ENCODE data around the gene SNU13. TPM values are rescaled to one million over a fixed set of nuclear protein-coding genes. Genes with fewer than 3 reads are reported as not detected.
A peak's percentile ranks its signal among the peaks of the same experiment; 100 is the strongest.
"Not testable (repeated sequence)": the region's sequence is repeated elsewhere in the genome, so short reads cannot be mapped to it uniquely, and the experiment has no call there.

SNU13 gene
- total RNA-seq (100 to 1,000 TPM; 108 to 145 (median 122) TPM), total RNA-seq (76.0 to 223 (median 95.9) reads per million in 29 experiments)
- 132 TPM for total RNA-seq (2013)

DNA sequence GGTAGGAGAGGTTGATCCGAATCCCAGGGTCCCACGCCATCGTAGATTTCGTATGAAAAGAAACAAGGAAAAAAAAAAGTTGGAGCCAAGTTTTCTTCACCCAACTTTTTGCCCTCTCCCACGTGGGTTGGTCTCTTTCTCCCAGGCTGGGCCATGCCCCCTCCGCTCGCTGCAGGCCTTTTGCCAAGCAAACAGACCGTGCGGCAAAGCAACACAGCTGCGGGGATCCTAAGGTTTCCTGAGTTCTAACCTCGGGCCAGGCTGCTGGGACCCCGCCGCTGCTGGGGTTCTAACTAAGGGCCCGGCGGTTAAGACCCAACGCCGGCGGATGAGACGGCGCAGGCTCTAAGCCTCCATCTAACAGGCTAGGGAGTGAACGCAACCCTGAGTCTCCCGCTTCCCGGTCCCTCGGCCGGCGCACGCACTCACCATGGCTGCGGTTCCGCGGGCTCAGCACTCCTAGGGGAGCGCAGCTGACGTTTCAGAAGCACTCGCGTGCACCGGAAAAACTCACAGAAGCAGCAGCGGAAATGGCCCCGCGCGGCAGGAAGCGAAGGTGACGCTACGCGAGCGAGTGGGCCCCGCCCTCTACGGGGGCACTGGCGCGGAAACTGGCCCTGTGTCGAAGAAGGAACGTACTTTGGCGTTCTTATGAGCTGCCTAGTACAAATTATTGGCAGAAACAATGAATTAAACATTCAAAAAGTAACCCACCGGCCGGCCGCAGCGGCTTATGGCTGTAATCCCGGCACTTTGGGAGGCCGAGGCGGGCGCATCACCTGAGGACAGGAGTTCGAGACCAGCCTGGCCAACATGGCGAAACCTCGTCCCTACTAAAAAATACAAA is at the start of gene SNU13:
Gene SNU13 (minus strand): TSS at position 503 of the 847 bp plus-strand sequence. CDS start 71 bp downstream, at position 432.
- peak within 1 kb of the TSS; percentile 91 to 97 (median 96) for H3K4me3 Mint-ChIP-seq
- H3K36me3 Mint-ChIP-seq, result no peaks in the 10 kb centered on the region
- peak within 1 kb of the TSS; percentile 99 to 100 for H3K4me3 ChIP-seq (ENCODE audit: control insufficient read depth in 1 of 2, extremely low read depth in 1 of 2, low read length in 1 of 2)
- H3K27me3 ChIP-seq (replicated peaks in 1 of 2; ENCODE audit: control insufficient read depth in 2 of 2, extremely low read depth in 1 of 2, insufficient read depth in 2 of 2, low read length in 1 of 2), result no peaks in the 10 kb centered on the region
- no peaks in the 10 kb centered on the region for H3K9me3 ChIP-seq
- peak within 1 kb of the TSS; percentile 94 to 98 for H3K27ac Mint-ChIP-seq
- peaks cover 34 to 42% (median 39%) of the 10 kb centered on the region in 3 donors for H3K4me1 Mint-ChIP-seq
- peak; percentile 85 to 97 (median 91) for DNase-seq
- H3K4me1 ChIP-seq (ENCODE audit: control insufficient read depth in 1 of 2, extremely low read depth in 1 of 2, insufficient read depth in 2 of 2, low read length in 2 of 2), result peaks cover 9 to 36% of the 10 kb centered on the region in 2 experiments
- ATAC-seq (replicated peaks in 1 of 4), result peak; percentile 95 to 98 (median 98)
- H3K27ac ChIP-seq (ENCODE audit: low read length), result peak within 1 kb of the TSS; percentile 99
- H3K9me3 Mint-ChIP-seq, result no peaks in the 10 kb centered on the region
- peaks cover 2 to 8% of the 10 kb centered on the region in 2 donors for H3K36me3 ChIP-seq (ENCODE audit: control insufficient read depth in 2 of 2, extremely low read depth in 1 of 2, insufficient read depth in 1 of 2, low read length in 1 of 2)
- CTCF ChIA-PET, result interaction anchor here in 1 of 2 donors (0.6 to 2.5 kb wide), 10 partner anchors 9 to 402 kb away, joined by 3 to 12 read pairs (median 4); partner anchors contain the start of genes MEI1, NDUFA6 and TEF
- POLR2A ChIA-PET, result interaction anchor here (0.6 to 1.2 kb wide), 6 partner anchors 10 to 759 kb away, joined by 3 to 13 read pairs (median 4); no protein-coding TSS in a partner anchor
- no peaks in the 10 kb centered on the region for H3K27me3 Mint-ChIP-seq
- WGBS (ENCODE audit: insufficient coverage), result under 1% methylated on average over 50 of the region's 62 CpGs

DNA sequence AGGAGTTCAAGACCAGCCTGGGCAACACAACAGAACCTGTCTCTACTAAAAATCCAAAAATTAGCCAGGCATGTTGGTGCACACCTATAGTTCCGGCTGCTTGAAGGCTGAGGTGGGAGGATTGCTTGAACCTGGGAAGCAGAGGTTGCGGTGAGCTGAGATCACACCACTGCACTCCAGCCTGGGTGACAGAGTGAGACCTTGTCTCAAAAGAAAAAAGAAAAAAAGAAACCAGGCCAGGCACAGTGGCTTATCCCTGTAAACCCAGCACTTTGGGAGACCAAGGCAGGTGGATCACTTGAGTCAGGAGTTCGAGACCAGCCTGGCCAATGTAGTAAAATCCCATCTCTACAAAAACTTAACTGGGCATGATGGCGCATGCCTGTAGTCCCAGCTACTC is 44.6 kb upstream of the SNU13 start:
- DNase-seq; H3K27me3 Mint-ChIP-seq; H3K9me3 ChIP-seq; POLR2A ChIA-PET; H3K9me3 Mint-ChIP-seq; H3K36me3 ChIP-seq (ENCODE audit: control insufficient read depth in 2 of 2, extremely low read depth in 1 of 2, insufficient read depth in 1 of 2, low read length in 1 of 2); H3K4me3 Mint-ChIP-seq; ATAC-seq (replicated peaks in 1 of 4); H3K27me3 ChIP-seq (replicated peaks in 1 of 2; ENCODE audit: control insufficient read depth in 2 of 2, extremely low read depth in 1 of 2, insufficient read depth in 2 of 2, low read length in 1 of 2); H3K27ac Mint-ChIP-seq; H3K4me3 ChIP-seq (ENCODE audit: control insufficient read depth in 1 of 2, extremely low read depth in 1 of 2, low read length in 1 of 2); H3K4me1 ChIP-seq (ENCODE audit: control insufficient read depth in 1 of 2, extremely low read depth in 1 of 2, insufficient read depth in 2 of 2, low read length in 2 of 2); H3K4me1 Mint-ChIP-seq; H3K27ac ChIP-seq (ENCODE audit: low read length); H3K36me3 Mint-ChIP-seq: not testable (repeated sequence)
- WGBS (ENCODE audit: insufficient coverage), result 100% methylated on average over 3 of the region's 4 CpGs
- CTCF ChIA-PET, result interaction anchor here in 1 of 2 donors (0.6 kb wide), 1 partner anchor 179 kb away, joined by 3 read pairs; no protein-coding TSS in a partner anchor

DNA sequence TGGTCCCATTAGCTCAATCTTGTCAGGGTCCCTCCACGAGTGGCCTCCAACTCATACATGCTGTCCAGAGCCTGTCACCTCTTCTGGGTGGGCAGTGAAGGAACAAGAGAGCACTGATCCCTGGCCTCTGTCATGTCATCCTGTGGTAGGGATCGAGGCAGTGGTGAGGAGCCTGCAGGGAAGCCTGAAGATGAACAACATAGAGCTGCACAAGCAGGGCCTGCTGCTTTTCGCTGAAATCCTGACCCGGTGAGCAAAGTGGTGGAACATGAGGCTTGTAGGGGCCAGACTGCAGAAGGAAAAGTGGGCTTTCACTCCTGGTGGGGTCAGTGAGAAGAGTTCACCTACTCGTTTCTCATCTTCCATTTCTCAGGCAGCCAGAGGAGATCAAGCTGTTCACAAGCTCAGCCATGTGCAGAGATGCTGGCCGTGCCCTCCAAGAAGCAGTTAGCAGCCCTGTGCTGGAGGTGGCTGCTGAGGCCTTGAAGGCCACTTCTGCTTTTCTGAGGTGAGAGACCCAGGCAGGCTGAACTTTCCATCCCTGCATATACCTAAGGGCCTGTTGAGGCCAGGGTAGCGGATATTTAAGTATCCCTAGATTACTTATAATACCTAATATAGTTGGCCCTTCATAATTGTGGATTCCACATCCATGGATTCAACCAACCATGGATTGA is 43.6 kb upstream of the SNU13 start:
- no peaks in the 10 kb centered on the region for H3K4me1 ChIP-seq (ENCODE audit: control insufficient read depth in 1 of 2, extremely low read depth in 1 of 2, insufficient read depth in 2 of 2, low read length in 2 of 2)
- Mint-ChIP-seq H3K27me3 (peaks cover 0 to 2% of the 10 kb centered on the region in 2 donors), H3K4me1 (no peaks in the 10 kb centered on the region), H3K4me3 (no peak overlapping the region), H3K9me3 (no peaks in the 10 kb centered on the region), H3K36me3 (no peaks in the 10 kb centered on the region), H3K27ac (no peak overlapping the region)
- no peak for ATAC-seq (replicated peaks in 1 of 4)
- 94% methylated on average over 5 of the region's 7 CpGs for WGBS (ENCODE audit: insufficient coverage)
- CTCF ChIA-PET, result interaction anchor here in 1 of 2 donors (0.6 kb wide), 1 partner anchor 180 kb away, joined by 3 read pairs; no protein-coding TSS in a partner anchor
- no peak overlapping the region for H3K27ac ChIP-seq (ENCODE audit: low read length)
- POLR2A ChIA-PET, result no interaction called here
- H3K9me3 ChIP-seq, result no peaks in the 10 kb centered on the region
- DNase-seq, result no peak
- no peaks in the 10 kb centered on the region for H3K36me3 ChIP-seq (ENCODE audit: control insufficient read depth in 2 of 2, extremely low read depth in 1 of 2, insufficient read depth in 1 of 2, low read length in 1 of 2)
- H3K27me3 ChIP-seq (replicated peaks in 1 of 2; ENCODE audit: control insufficient read depth in 2 of 2, extremely low read depth in 1 of 2, insufficient read depth in 2 of 2, low read length in 1 of 2), result peaks cover 0 to 3% of the 10 kb centered on the region in 2 experiments
- H3K4me3 ChIP-seq (ENCODE audit: control insufficient read depth in 1 of 2, extremely low read depth in 1 of 2, low read length in 1 of 2), result no peak overlapping the region

DNA sequence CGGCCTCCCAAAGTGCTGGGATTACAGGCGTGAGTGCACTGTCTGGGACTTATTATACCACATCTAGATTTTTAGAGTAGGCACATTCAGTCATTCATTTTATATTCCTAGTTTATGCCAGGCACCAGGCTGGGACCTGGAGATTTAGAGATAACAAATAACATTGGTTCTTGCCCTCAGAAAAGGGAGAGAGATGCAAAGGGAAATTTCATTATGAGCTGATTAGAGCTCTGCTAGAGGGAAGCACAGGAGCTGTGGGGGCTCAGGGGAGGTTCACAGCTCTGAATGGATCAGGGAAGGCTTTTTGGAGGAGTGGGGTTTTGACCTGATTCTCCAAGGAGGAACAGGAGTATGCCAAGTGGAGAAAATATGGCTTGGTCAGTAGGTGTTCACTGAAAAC is 42.9 kb upstream of the SNU13 start:
- ATAC-seq (replicated peaks in 1 of 4) (no peak), DNase-seq (no peak)
- H3K27me3 ChIP-seq (replicated peaks in 1 of 2; ENCODE audit: control insufficient read depth in 2 of 2, extremely low read depth in 1 of 2, insufficient read depth in 2 of 2, low read length in 1 of 2), result peaks cover 0 to 3% of the 10 kb centered on the region in 2 experiments
- ChIA-PET POLR2A (no interaction called here), CTCF (no interaction called here)
- Mint-ChIP-seq H3K4me3 (no peak overlapping the region), H3K9me3 (no peaks in the 10 kb centered on the region), H3K27ac (no peak overlapping the region), H3K36me3 (no peaks in the 10 kb centered on the region), H3K27me3 (no peaks in the 10 kb centered on the region), H3K4me1 (no peaks in the 10 kb centered on the region)
- no peaks in the 10 kb centered on the region for H3K9me3 ChIP-seq
- H3K36me3 ChIP-seq (ENCODE audit: control insufficient read depth in 2 of 2, extremely low read depth in 1 of 2, insufficient read depth in 1 of 2, low read length in 1 of 2), result no peaks in the 10 kb centered on the region
- no CpG with 5 or more reads among the region's 2 CpGs for WGBS (ENCODE audit: insufficient coverage)
- H3K4me1 ChIP-seq (ENCODE audit: control insufficient read depth in 1 of 2, extremely low read depth in 1 of 2, insufficient read depth in 2 of 2, low read length in 2 of 2), result no peaks in the 10 kb centered on the region
- no peak overlapping the region for H3K4me3 ChIP-seq (ENCODE audit: control insufficient read depth in 1 of 2, extremely low read depth in 1 of 2, low read length in 1 of 2)
- no peak overlapping the region for H3K27ac ChIP-seq (ENCODE audit: low read length)

DNA sequence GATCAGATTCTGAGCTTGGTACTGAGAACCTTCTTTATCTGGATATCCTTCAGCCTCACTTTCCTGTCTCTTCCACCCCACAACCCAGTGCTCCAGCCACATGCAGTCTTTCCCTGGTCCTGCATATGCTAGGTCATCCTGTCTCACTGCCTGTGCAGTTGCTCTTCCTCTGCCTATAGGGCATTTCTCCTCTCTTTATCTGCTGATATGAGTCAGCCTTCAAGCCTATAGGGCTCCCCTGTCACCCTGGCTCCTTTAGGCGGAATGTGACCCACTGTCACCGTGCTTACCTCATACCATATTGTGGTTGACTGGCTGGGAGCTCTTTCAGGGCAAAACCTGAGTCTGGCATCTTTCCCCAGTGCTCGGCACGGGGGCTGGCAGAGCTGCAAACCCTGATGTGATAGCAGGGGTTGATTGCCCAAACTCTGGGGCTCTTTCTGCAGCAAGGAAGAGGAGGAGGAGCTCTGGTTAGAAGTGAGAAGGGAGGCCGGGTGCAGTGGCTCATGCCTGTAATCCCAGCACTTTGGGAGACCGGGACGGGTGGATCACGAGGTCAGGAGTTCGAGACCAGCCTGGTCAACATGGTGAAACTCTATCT is 36.9 kb upstream of the SNU13 start:
- H3K4me3 ChIP-seq (ENCODE audit: control insufficient read depth in 1 of 2, extremely low read depth in 1 of 2, low read length in 1 of 2), result no peak overlapping the region
- no peaks in the 10 kb centered on the region for H3K4me1 Mint-ChIP-seq
- ChIA-PET POLR2A (interaction anchor here in 1 of 2 donors (0.6 kb wide), 1 partner anchor 1682 kb away, joined by 4 read pairs; no protein-coding TSS in a partner anchor), CTCF (no interaction called here)
- no peaks in the 10 kb centered on the region for H3K36me3 ChIP-seq (ENCODE audit: control insufficient read depth in 2 of 2, extremely low read depth in 1 of 2, insufficient read depth in 1 of 2, low read length in 1 of 2)
- H3K36me3 Mint-ChIP-seq, result no peaks in the 10 kb centered on the region
- H3K4me3 Mint-ChIP-seq, result no peak overlapping the region
- no peaks in the 10 kb centered on the region for H3K9me3 Mint-ChIP-seq
- H3K9me3 ChIP-seq, result no peaks in the 10 kb centered on the region
- 75% methylated on average over 2 of the region's 9 CpGs for WGBS (ENCODE audit: insufficient coverage)
- H3K4me1 ChIP-seq (ENCODE audit: control insufficient read depth in 1 of 2, extremely low read depth in 1 of 2, insufficient read depth in 2 of 2, low read length in 2 of 2), result no peaks in the 10 kb centered on the region
- H3K27me3 ChIP-seq (replicated peaks in 1 of 2; ENCODE audit: control insufficient read depth in 2 of 2, extremely low read depth in 1 of 2, insufficient read depth in 2 of 2, low read length in 1 of 2), result peaks cover 0 to 8% of the 10 kb centered on the region in 2 experiments
- no peak for DNase-seq
- peaks cover 0 to 7% of the 10 kb centered on the region in 2 donors for H3K27me3 Mint-ChIP-seq
- H3K27ac ChIP-seq (ENCODE audit: low read length), result no peak overlapping the region
- H3K27ac Mint-ChIP-seq, result no peak overlapping the region
- ATAC-seq (replicated peaks in 1 of 4), result no peak

DNA sequence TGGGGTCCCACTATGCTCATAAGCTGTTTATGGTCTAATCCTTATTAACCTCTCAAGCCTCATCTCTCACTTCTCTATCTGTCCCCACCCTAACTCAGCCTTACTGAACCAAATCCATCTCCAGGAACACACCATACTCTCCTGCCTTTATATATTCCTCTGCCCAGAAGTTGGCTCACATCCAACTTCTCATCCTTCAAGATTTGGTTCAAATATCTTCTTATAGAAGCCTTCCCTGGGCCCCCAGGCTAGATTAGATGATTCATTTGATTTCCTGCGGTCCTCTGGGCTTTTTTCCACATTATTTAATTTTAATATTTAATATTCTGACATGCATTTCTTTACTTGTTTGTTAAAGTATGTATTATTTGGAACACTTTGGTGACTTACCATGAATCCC is 33.8 kb upstream of the SNU13 start:
- no peak for ATAC-seq (replicated peaks in 1 of 4)
- Histone ChIP-seq H3K27me3 (replicated peaks in 1 of 2; ENCODE audit: control insufficient read depth in 2 of 2, extremely low read depth in 1 of 2, insufficient read depth in 2 of 2, low read length in 1 of 2) (peaks cover 0 to 11% of the 10 kb centered on the region in 2 experiments), H3K27ac (ENCODE audit: low read length) (no peak overlapping the region), H3K4me1 (ENCODE audit: control insufficient read depth in 1 of 2, extremely low read depth in 1 of 2, insufficient read depth in 2 of 2, low read length in 2 of 2) (no peaks in the 10 kb centered on the region), H3K36me3 (ENCODE audit: control insufficient read depth in 2 of 2, extremely low read depth in 1 of 2, insufficient read depth in 1 of 2, low read length in 1 of 2) (no peaks in the 10 kb centered on the region), H3K9me3 (no peaks in the 10 kb centered on the region), H3K4me3 (ENCODE audit: control insufficient read depth in 1 of 2, extremely low read depth in 1 of 2, low read length in 1 of 2) (no peak overlapping the region)
- H3K9me3 Mint-ChIP-seq, result no peaks in the 10 kb centered on the region
- no peaks in the 10 kb centered on the region for H3K4me1 Mint-ChIP-seq
- ChIA-PET POLR2A (no interaction called here), CTCF (interaction anchor here in 1 of 2 donors (0.6 kb wide), 1 partner anchor 43 kb away, joined by 10 read pairs; no protein-coding TSS in a partner anchor)
- H3K27me3 Mint-ChIP-seq, result peaks cover 0 to 7% of the 10 kb centered on the region in 2 donors
- WGBS (ENCODE audit: insufficient coverage), result no CpG with 5 or more reads among the region's 1 CpG
- no peaks in the 10 kb centered on the region for H3K36me3 Mint-ChIP-seq
- no peak overlapping the region for H3K27ac Mint-ChIP-seq
- DNase-seq, result no peak
- no peak overlapping the region for H3K4me3 Mint-ChIP-seq

Measured in T-cell (primary cell).